ENCODE data around the gene MDK.

GRCh38 chr11:46348566-46349401 lies 32.7 kb upstream of the MDK start:
- no peak for TF ChIP-seq EZH2 (IDR thresholded peaks at IDR 0.05)
- TF ChIP-seq CTCF (IDR thresholded peaks at IDR 0.05): no peak
